Smooth muscle cell (in vitro differentiated cells): ENCODE results near the gene HTN1. TPM values are rescaled to one million over a fixed set of nuclear protein-coding genes. Genes with fewer than 3 reads are reported as not detected.
"Not testable (repeated sequence)": the region's sequence is repeated elsewhere in the genome, so short reads cannot be mapped to it uniquely, and the experiment has no call there.

Experiments
- DNase-seq: peaks from one replicate; lab custom pipeline; 2025; ENCODE audit not compliant: unreplicated experiment; lab: John Stamatoyannopoulos, UW
- H2AFZ ChIP-seq: fragments of 200-600 bp; sonication (generic); 2 replicates; pipeline ENCODE4 v1.6.0; 2016; ENCODE audit warnings: antibody characterized with exemption, low read depth, mild to moderate bottlenecking
- H3F3A ChIP-seq: fragments of 200-600 bp; sonication (generic); 2 replicates; pipeline ENCODE4 v1.6.0; 2017; ENCODE audit warnings: antibody characterized with exemption, low read depth
- H3K27ac ChIP-seq: fragments of 200-600 bp; sonication (generic); 2 replicates; pipeline ENCODE4 v1.5.1; 2016; ENCODE audit warnings: low read depth, mild to moderate bottlenecking
- H3K27me3 ChIP-seq: fragments of 200-600 bp; sonication (generic); 2 replicates; pipeline ENCODE4 v1.6.1; 2016; ENCODE audit warnings: low read depth, mild to moderate bottlenecking
- H3K36me3 ChIP-seq: fragments of 200-600 bp; sonication (generic); 2 replicates; pipeline ENCODE4 v1.5.1; 2016; ENCODE audit warnings: low read depth
- H3K4me1 ChIP-seq: fragments of 200-600 bp; sonication (generic); 2 replicates; pipeline ENCODE4 v1.5.1; 2016; ENCODE audit warnings: low read depth
- H3K4me2 ChIP-seq: fragments of 200-600 bp; sonication (generic); 2 replicates; pipeline ENCODE4 v1.6.0; 2016; ENCODE audit warnings: mild to moderate bottlenecking
- H3K4me3 ChIP-seq: fragments of 200-600 bp; sonication (generic); 2 replicates; pipeline ENCODE4 v1.5.1; 2016; ENCODE audit warnings: mild to moderate bottlenecking
- H3K79me2 ChIP-seq: fragments of 200-600 bp; sonication (generic); 2 replicates; pipeline ENCODE4 v1.6.0; 2016; ENCODE audit warnings: low read depth, mild to moderate bottlenecking
- H3K9ac ChIP-seq: fragments of 200-600 bp; sonication (generic); 2 replicates; pipeline ENCODE4 v1.6.0; 2016; ENCODE audit warnings: low read depth
- H3K9me3 ChIP-seq: fragments of 200-600 bp; sonication (generic); replicated peaks from 2 replicates; pipeline ENCODE4 v1.5.1; 2016; ENCODE audit warnings: low read depth
- H4K20me1 ChIP-seq: fragments of 200-600 bp; sonication (generic); 2 replicates; pipeline ENCODE4 v1.6.0; 2016; ENCODE audit warnings: low read depth
- CTCF ChIP-seq: fragments of 200-600 bp; sonication (generic); IDR thresholded peaks from 2 replicates; pipeline ENCODE4 v1.5.1; 2017; ENCODE audit warnings: borderline replicate concordance, mild to moderate bottlenecking, antibody characterized with exemption; ENCODE audit not compliant: insufficient read depth, poor library complexity, severe bottlenecking
- WGBS: methylation state at CpG from one replicate; pipeline ENCODE4 v1.1.7; 2016; ENCODE audit warnings: low lambda C conversion rate; 5-methylcytosine and 5-hydroxymethylcytosine counted together
- polyA plus RNA-seq: library from polyadenylated mRNA; unstranded; fragments of >200 nt; fragmentation: Nextera tagmentation; extraction: Ambion mirVana; gene quantifications from 2 replicates; pipeline ENCODE4 v1.2.1, GENCODE V29; 2016
- total RNA-seq: library from RNA; depleted of rRNA; stranded (reverse); fragments of >200 nt; gene quantifications from 2 replicates; pipeline ENCODE4 v1.2.3, GENCODE V29; 2014

HTN1 gene
- total and polyA plus RNA-seq, 2 experiments from 2014 or later: 0.54 TPM; not detected in 1

- Histone ChIP-seq H3K36me3 (no peaks in the 10 kb centered on the region), H3K9me3 (no peaks in the 10 kb centered on the region), H3K4me2 (no peak overlapping the region), H2AFZ (no peak overlapping the region), H4K20me1 (no peaks in the 10 kb centered on the region), H3K27ac (no peak overlapping the region), H3F3A (no peaks in the 10 kb centered on the region), H3K79me2 (no peaks in the 10 kb centered on the region), H3K4me1 (no peaks in the 10 kb centered on the region), H3K27me3 (no peaks in the 10 kb centered on the region), H3K9ac (no peak overlapping the region), H3K4me3 (no peak overlapping the region)
- no peak for DNase-seq
- WGBS: 83% methylated on average over 2 of the region's 2 CpGs
- TF ChIP-seq CTCF: no peak
These were observed 27.0 kb upstream of the HTN1 start for GRCh38 chr4:70023218-70023617.

GRCh38 chr4:70027011-70027410, 23.2 kb upstream of the HTN1 start:
- H3K27ac ChIP-seq: no peak overlapping the region
- TF ChIP-seq CTCF: no peak
- no peak overlapping the region for H3K4me2 ChIP-seq
- no peaks in the 10 kb centered on the region for H3K36me3 ChIP-seq
- H3F3A ChIP-seq: no peaks in the 10 kb centered on the region
- no peak overlapping the region for H2AFZ ChIP-seq
- H3K4me1 ChIP-seq: no peaks in the 10 kb centered on the region
- H3K27me3 ChIP-seq: no peaks in the 10 kb centered on the region
- H3K9me3 ChIP-seq: no peaks in the 10 kb centered on the region
- no peak overlapping the region for H3K9ac ChIP-seq
- WGBS: 65% methylated on average over 5 of the region's 5 CpGs
- DNase-seq: no peak
- H4K20me1 ChIP-seq: no peaks in the 10 kb centered on the region
- no peak overlapping the region for H3K4me3 ChIP-seq
- no peaks in the 10 kb centered on the region for H3K79me2 ChIP-seq

GRCh38 chr4:70028159-70028558, 22.1 kb upstream of the HTN1 start, which contains the start of gene HTN3:
Gene HTN3 (plus strand): TSS chr4:70028459. CDS start chr4:70030741, 2,282 bp downstream.
- not testable (repeated sequence) for H3K36me3 ChIP-seq, H3K9ac ChIP-seq
- 56% methylated on average over 7 of the region's 7 CpGs for WGBS

GRCh38 chr4:70037559-70037958, 12.7 kb upstream of the HTN1 start:
- DNase-seq, H3K79me2 ChIP-seq, H3K27me3 ChIP-seq, H3K36me3 ChIP-seq, H3K4me3 ChIP-seq, H3K4me2 ChIP-seq, H3K27ac ChIP-seq, H3K9ac ChIP-seq, H3K9me3 ChIP-seq, H2AFZ ChIP-seq, H4K20me1 ChIP-seq, H3K4me1 ChIP-seq, H3F3A ChIP-seq: not testable (repeated sequence)
- WGBS: 98% methylated on average over 12 of the region's 18 CpGs

More at GRCh38 chr4:70028159-70028558, 22.1 kb upstream of the HTN1 start, which contains the start of gene HTN3:
- not testable (repeated sequence) for H4K20me1 ChIP-seq, H3K4me2 ChIP-seq, H3K9me3 ChIP-seq, H3K4me1 ChIP-seq, H2AFZ ChIP-seq, H3K79me2 ChIP-seq, DNase-seq, H3K27ac ChIP-seq, H3K4me3 ChIP-seq, H3F3A ChIP-seq, H3K27me3 ChIP-seq

- not testable (repeated sequence) for H4K20me1 ChIP-seq, H3K4me2 ChIP-seq, H3K4me3 ChIP-seq, DNase-seq, H3K9ac ChIP-seq, H3K4me1 ChIP-seq, H2AFZ ChIP-seq, H3K9me3 ChIP-seq, H3K27ac ChIP-seq, H3F3A ChIP-seq, H3K36me3 ChIP-seq, H3K79me2 ChIP-seq, H3K27me3 ChIP-seq
These were observed 10.3 kb upstream of the HTN1 start for GRCh38 chr4:70039928-70040327.
